Activated T-helper 1 cell treated with anti-CD3 and anti-CD28 coated beads, Interleukin-2, amount 50 U/mL, for 16 hours (primary cell): ENCODE results near the gene WNT7B.
A peak's percentile ranks its signal among the peaks of the same experiment; 100 is the strongest.
"Not testable (repeated sequence)": the region's sequence is repeated elsewhere in the genome, so short reads cannot be mapped to it uniquely, and the experiment has no call there.

Source experiments
- DNase-seq, 2 donors: peaks; one replicate each; pipeline ENCODE4 v3.0.0-alpha.2; 2020; ENCODE audit warnings: low read depth in 1 of 2, low spot score in 1 of 2

WNT7B gene

DNA sequence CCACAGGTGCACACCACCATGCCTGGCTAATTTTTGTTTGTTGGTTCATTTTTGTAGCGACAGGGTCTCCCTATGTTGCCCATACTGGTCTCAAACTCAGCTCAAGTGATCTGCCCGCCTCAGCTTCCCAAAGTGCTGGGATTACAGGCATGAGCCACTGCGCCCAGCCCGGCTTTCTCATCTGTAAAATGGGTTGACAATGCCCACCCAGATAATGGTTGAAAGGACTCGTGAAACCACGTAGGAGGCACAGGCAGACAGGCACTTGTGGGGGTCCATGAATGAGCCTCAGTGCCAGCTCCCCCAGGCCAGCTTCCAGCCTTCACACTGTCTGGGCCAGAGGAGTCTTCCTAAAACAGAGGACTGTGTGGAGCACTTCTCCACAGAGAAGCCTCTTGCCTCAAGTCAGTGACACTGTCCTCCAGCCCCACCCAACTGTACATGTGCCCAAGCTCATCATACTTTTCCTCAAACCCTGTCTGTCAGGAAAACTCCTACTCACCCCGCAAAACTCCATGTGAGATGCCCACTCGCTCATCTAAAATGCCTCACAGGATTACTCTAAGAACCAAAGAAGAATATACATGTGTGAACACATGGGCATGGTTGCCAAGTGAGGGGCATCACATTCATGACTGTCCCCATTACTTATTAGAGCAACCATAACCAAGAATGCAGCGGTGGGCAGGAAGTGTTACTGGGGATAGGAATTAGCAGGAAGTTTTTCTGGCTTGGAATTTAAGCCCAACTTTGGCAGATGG lies 32.1 kb upstream of the WNT7B start:
- no peak for DNase-seq

DNA sequence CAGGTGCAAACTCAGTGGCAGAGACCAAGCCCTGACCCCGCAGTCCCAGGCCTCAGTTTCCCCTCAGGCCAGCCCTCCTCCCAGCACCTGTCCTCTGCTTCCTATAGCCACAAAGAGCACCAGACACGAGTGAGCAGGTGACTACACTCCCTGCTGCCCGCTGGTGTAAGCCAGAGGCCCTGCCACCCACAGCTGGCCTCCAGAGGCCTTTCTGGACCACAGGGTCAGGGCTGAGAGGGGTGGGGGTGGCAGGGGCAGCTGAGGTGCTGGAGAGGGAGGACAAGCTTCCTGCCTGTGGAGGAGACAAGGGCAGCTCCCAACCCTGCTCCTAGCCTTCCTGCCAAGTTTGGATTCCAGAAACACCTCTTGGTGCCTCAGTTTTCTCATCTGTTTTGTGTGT lies 31.3 kb upstream of the WNT7B start:
- no peak for DNase-seq

DNA sequence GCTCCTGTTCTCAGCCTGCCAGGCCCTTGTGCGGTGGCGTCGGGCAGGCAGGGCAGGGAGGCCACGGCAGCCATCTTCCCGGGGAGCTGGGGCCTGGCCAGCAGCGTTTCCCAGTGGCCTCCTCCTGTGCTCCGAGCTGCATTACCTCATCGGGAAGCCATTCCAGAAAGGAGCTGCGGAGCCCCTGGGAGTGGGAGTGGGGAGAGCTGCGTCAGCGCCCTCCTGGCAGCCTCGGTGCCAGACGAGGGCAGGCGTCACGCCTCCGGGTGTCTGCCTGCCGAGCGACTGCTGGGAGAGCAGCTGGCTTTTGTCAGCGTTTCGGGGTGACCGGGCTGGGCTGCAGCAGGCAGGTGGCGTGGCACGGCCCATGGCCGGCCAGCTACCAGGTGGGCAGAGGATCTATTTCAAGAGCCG lies 30.9 kb upstream of the WNT7B start:
- DNase-seq: no peak

DNA sequence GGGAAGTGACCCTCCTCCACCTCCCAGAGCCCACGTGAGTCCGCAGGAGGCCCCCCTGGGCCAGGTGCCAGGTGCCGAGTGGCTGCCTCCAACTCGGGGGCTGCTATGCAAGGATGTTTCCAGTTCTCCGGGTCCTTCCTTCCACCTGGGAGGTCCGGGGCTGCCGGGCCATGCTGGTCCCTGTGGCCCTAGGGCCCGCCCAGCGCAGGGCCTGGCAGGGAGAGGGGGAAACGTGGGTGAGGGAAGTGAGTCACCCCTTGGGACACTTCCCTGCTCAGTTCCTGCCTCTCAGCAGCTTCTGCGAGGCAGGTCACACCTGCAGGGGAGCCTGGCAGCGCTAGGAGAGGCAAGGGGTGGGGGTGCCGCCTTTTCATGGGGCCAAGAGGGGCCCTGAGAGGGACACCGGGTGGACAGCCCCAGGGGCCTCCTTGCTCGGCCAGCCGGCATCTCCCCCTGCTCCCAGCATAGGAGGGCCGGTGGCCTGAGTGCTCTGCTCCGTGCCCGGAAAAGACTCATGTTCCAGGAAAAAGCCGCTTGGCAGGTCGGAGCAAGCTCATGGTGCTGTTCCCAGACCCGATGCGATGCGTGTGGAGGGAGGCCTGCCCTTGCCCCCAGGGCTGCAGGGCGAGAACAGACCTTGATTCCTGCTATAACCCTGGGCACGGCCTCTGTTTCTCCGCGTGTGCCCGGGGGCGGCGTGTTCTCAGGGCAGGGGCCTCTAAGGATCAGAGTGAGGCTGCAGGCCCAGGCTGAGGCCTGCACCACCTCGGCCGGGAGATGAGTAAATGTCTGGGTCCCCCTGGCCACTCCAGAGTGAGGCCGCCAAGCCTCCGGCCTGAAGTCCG lies 30.3 kb upstream of the WNT7B start:
- no peak for DNase-seq

DNA sequence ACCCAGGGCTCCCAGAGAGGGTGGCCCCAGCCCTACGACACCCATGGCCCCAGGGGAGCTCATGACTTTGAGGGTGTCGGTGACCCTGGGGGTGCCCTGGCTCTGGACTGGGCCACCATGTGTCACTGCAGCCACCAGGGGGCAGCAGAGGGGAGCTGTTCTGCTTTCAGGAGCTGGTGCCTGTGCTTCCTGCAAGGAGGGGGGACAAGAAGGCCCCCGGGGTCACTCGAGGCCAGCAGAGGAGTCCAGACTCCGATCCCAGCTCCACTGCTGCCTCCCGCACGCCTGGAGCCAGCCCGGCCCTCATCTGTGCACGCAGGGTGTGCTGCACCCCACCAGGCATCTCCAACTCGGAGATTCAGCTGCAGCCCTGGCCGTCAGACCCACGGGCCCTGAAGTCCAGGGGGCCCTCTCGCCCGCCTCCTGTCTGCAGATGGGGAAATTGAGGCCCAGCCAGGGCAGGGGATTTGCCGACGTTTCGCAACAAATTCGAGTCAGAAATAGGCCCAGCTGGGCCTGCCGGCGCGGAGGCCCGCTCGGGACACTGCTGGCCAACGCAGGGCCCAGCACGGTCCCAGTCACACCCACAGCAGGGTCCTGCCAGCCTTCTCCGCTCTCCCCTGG lies 29.5 kb upstream of the WNT7B start:
- DNase-seq: peak; percentile 76 to 90

DNA sequence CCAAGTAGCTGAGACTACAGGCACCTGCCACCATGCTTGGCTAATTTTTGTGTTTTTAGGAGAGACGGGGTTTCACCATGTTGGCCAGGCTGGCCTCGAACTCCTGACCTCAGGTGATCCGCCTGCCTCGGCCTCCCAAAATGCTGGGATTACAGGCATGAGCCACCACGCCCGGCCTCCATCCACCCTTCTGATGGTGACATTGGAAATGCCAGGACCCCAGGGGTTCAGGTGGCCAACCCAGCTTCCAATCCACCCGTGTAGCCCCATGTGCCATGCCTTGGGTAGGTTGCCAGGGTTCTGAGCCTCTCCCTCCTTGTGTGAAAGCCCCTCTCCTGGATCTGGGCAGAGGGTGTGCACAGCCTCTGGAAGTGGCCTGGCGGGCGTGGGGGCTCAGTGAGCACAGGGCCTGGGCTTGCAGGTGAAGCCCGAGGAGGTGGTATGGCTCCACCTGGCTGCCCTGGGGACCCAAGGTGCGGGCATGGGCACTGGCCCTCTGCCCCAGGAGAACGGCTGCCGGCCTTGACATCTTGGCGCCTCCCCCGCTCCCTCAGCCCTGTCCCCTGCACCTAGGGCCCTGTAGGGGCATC lies 28.2 kb upstream of the WNT7B start:
- not testable (repeated sequence) for DNase-seq

DNA sequence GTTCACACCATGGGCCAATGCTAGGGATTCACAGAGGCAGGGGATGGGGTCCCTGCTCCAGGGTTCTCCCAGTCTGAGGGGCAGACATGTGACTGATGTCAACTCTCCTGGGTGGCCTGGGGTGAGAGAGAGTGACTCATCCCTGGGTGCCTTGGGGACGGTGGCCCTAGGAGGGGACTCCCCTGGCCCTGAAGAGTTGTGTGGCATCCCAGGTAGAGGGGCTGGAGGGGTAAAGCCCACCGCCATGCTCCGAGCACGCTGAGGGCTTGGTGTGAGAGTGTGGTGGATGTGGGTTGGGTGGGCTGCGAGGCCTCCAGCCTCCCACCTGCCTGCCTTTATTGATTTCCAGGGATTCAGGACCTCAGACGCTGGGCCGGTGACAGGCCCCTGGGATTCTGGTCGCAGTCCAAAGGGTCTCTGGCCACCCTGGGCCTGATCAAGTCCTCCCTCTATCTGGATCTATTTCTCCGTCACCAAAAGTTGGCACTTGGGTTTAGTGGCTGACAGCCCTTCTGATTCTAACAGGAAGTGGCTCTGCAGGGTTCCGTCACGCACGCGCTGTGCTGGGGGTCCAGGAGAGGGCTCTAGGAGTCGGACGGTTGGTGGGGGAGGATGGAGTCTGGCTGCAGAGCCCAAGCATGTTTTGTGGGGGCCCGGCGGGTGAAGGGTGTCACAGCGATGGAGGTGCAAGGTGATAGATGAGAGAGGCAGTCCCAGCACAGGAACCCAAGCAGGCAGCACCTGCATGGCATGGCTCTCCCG lies 27.3 kb upstream of the WNT7B start:
- DNase-seq: no peak

DNA sequence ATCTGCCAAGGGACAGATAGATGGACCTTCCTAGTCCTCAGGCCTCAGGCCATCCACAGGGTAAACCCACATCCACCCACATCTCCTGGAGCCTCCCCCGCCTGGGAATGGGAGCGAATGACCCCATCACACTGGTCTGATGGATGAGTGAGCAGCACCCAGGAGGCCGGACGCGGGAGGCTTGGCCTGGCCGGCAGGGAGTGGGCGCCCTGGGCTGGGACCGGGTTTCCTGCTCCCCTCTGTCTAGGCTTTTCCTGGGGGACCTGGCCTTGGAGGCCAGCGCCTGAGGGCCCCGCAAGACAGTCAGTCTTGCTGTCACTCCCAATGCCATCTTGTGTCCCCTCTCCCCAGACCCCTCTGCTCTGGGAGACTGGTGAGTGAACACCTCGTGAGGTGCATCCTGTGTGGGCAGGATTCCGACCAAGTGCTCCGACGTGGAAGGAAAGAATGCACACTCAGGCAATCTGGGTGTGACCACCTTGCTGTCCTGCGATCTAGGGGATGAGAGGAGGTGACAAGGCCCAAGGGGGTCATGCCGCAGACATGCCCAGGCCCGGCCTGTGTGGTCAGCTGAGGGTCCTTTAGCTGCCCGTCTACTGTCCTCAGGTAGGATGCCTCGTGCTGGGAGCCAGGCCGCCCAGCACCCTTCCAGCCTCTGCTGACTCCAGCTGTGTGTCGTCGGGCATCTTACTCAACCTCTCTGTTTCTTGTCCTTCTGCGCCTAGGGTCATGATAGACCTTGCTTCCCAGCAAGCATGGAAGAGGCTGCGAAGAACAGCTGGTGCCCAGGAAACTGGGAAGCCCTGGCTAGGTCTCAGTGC lies 26.5 kb upstream of the WNT7B start:
- no peak for DNase-seq

DNA sequence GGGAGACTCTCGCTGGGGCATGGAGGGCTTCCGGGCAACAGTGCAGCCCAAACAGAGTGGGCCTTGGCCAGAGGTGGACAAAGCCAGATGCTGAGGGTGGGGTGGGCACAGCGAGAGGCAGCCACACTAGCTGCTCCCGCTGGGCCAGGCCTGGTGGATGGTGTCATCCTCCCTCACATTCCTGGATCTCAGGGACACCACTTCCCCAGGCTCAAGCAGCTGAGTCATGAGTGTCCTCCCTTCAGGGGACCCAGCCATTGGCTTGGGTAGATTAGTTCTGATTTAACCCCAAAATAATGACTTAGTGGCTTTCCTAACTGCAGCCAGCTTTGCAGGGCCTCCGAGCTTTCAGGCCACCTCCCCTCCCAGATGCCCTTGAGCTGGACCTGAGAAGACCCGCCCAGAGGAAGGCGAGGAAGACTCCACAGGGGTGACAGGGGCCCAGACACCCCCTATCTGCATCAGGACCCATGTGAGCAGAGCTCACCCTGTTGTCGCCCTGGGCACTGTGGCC lies 25.9 kb upstream of the WNT7B start:
- no peak for DNase-seq

DNA sequence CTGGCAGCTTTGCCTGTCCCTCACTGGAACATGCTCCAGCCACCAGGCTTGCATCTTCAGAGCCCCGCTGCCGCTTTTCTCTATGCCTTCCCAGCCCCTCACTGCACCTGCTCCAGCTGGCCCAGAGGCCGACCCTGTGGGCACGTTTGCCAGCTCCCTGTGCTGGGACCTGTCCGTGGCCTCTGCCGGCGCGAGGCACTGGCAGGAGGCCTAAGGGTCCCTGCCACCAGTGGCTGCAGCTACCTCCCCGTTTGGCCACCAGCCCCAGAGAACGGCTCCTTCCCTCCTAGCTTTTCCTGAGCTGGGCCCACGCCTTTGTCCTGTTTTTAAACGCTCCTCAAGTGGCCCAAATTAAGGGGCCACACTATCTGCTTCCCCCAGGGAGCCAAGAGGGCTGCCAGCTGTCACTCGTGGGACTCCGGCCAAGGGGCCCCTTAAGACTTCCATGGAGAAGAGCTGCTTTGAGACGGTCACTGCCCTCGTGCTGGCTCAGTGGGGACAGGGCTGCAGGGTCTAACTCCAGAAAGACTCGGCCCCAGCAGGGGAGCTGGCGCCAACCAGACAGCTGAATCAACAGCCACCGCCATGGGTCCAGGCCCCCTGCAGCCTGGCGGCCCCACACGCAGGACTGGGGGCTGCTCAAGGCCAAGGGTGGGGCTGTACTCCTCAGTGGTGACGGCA lies 24.6 kb upstream of the WNT7B start:
- no peak for DNase-seq

DNA sequence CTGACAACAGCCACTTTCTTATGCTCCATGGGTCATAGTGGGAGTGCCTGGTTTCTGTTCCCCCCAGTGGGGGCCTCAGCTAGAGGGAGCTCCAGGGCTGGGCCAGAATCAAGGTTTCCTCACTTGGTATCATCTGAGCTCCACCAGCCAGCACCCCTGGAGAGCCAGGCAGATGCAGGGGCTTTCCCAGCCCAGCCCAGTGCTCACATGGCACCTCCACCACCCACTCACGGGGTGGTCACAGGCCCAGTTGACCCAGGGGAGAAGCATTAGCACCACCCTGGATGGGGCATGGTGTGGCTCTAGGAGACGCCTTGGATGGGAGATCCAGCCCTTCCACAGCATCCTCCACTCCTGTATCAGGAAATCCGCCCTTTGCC lies 24.1 kb upstream of the WNT7B start:
- DNase-seq: no peak

DNA sequence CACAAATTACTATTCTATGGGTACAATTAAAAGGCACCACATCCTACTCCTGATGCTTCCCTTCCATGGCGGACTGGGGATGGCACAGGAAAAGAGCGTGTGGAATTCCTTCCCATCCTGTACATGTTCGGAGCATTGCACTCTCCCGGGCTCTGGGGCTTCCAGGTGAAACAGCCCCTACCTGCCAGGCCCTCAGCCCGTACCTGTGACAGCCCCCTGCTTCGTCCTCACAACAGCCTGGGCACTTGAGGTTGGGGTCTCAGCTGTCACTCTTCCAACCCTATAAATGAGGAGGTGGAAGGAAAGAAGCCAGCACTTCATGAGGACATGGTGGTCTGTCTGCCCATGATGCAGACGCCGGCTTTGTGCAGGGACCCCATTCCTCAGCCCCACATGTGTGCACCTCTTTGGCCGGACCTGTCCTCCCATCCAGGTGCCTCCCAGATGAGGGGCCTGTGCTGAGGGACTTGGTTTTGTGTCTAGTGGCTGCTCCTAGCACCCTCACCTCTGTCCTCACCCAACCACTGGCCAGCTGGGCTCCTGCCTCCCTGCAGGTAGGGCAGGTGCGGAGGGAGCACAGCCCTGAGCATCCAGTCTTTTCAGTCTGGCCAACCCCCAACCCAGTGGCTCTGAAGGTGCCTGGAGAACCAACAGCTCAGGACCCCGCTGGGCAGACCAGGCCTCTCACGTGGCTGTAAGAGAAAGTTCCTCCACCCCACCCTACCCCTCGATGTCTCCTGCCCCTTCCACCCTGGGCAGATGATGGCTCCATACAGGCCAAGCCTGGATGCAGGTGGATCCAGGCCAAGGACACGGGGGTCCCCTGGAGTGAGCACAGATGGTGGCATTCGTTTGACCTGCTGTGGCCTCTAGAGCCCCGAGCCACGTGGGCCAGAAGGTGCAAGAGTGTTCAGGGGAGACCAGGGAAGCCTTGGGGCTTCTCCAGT lies 23.4 kb upstream of the WNT7B start:
- DNase-seq: no peak

DNA sequence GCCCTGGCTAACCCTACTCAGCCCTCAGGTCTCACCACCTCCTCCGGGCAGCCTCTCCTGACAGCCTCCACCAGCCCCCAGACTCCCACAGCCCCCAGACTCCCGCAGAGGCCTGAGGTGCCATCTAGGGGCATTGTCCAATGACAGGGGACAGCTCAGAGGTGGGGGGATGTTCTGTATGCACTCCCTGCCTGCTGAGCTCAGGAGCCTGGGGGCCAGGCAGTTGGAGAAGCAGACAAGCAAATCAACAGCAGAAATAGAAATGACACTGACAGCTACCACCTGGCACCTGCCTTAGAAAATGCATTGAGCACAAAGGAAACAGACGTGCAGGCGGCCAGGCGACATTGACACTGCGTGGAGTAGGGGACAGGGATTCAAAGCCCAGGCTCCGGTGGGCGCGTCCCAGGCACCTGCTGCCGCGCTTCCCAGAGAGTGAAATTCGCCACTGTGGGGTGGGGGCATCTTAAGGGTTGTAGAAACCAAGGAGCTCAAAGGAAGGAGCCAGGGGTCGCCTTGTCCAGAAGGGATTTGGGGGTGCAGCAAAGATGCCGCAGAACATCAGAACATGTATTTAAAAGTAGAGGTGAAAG lies 22.5 kb upstream of the WNT7B start:
- no peak for DNase-seq

DNA sequence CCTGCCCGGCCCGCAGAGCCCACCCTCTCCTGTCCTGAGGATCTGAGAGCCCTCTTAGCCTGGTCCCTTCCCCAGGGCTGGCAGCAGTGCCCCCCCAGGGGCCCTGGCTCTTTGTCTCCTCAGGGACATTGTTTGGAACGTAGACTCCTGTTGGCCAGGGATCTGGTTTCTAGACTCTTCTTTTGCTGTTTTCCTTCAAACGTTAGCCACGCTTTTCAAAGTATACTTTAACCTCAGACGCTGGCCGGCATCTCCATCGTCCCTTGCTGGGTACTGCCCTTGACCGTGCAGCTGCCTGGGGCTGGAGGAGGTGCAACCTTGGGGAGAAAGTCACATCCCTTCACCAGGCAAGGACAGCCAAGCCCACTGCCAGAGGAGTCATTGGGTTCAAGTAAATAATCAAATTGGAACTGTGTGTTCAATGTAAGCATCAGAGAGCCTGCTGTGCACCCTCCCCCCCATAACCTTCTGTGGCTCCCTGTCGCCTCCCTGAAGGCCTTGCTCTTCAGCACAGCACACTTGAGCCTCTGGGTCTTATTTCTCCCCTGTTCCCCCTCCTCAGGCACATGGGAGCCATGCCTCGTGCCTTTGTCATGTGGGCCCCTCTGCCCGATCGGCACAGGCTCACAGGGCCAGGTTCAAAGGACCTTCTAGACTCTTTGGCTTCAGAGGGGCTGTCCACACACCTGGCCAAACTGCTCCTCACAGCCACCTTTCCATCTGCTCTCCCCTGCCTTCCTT lies 21.8 kb upstream of the WNT7B start:
- no peak for DNase-seq

DNA sequence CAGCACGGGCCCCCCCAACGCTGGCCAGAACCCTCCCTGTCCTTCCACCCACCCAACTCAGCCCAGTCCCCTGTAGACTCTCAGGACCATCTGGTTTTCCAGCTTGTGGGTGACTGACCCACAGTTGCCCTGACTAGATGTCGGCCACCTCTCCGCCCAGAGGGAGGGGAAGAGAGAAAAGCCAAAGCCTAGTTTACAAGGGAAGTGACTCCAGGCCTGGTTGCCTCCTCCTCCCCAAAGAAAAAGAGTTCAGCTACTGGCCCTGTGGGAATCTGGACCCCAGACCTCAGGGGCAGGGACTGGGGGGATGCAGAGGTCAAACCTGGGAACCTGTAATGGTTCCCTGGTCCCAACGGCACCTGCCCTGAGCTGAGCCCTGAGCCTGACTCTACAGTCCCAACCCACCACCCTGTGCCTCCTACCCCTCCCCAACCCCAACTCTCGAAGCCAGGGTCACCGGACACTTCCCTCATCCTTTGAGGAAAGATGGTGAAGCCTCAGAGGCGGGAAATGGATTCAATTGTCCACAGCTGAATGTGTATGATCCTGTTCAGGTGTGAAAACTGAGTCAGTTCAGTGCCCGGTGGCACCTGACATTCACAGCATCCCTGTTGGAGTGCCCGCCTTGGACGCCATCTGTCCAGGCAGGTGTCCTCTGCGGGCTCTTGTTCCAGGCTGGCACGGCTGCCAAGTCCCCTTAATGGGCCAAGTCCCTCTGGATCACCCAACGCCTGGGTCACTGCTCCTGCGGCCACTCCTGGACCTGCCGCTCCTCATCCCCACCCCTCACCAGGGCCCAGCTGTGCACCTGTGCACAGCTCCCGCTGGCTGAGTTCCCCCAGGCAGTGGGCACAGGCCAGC lies 21.0 kb upstream of the WNT7B start:
- DNase-seq: no peak

DNA sequence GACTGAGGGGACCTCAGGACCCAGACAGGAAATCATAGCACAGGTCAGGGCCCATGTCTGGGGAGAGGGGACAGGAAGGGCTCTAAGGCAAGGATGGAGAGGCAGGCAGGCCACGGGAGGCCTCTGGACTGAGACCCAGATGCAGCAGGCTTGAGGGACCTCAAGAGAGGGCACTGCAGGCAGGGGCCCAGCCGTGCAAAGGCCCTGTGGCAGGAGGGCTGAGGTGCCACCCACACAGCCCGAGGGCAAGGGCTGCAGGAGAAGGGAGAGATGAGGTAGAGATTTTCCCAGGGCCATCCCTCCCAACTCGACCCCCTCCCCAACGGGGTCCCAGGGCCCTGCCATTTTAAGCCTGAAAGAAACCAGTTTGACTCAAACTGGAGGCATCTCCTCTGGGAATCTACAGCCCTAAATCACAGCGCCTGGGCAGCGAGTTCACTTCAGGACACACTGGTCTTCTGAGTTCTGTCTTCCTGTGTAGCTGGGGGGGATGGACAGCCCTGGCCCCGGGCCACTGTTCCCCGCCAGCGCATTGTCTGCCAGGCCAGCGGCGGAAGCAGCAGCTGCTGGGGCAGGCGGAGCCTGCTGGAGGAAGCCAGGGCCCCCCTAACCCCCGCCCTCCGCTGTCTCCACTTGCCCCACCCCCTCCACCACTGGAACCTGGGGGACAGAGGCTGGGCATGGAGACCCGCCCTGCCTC lies 20.3 kb upstream of the WNT7B start:
- no peak for DNase-seq
